Hepatocyte (in vitro differentiated cells): Measurements from ENCODE around the gene TTC6. TPM values are rescaled to one million over a fixed set of nuclear protein-coding genes. Genes with fewer than 3 reads are reported as not detected.

Experiments
- DNase-seq: peaks from one replicate; pipeline ENCODE4 v3.0.0-alpha.2; 2016; ENCODE audit warnings: low spot score
- H2AFZ ChIP-seq: fragments of 200-600 bp; sonication (generic); 2 replicates; pipeline ENCODE4 v1.6.0; 2016; ENCODE audit warnings: antibody characterized with exemption, mild to moderate bottlenecking
- H3K27ac ChIP-seq: fragments of 200-600 bp; sonication (generic); 2 replicates; pipeline ENCODE4 v1.5.1; 2016; ENCODE audit warnings: mild to moderate bottlenecking
- H3K27me3 ChIP-seq: fragments of 200-600 bp; sonication (generic); 2 replicates; pipeline ENCODE4 v1.6.1; 2016
- H3K36me3 ChIP-seq: fragments of 200-600 bp; sonication (generic); replicated peaks from 2 replicates; pipeline ENCODE4 v1.5.1; 2016; ENCODE audit warnings: low read depth; ENCODE audit not compliant: insufficient read depth
- H3K4me1 ChIP-seq: fragments of 200-600 bp; sonication (generic); 2 replicates; pipeline ENCODE4 v1.5.1; 2016; ENCODE audit warnings: mild to moderate bottlenecking, moderate library complexity; ENCODE audit not compliant: insufficient read depth
- H3K4me2 ChIP-seq: fragments of 200-600 bp; sonication (generic); 2 replicates; pipeline ENCODE4 v1.6.0; 2016
- H3K4me3 ChIP-seq: fragments of 200-600 bp; sonication (generic); 2 replicates; pipeline ENCODE4 v1.5.1; 2016; ENCODE audit warnings: mild to moderate bottlenecking
- H3K79me2 ChIP-seq: fragments of 200-600 bp; sonication (generic); 2 replicates; pipeline ENCODE4 v1.6.0; 2017; ENCODE audit warnings: mild to moderate bottlenecking
- H3K9me2 ChIP-seq: fragments of 200-600 bp; sonication (generic); replicated peaks from 2 replicates; pipeline ENCODE4 v1.6.0; 2017; ENCODE audit warnings: mild to moderate bottlenecking; ENCODE audit not compliant: insufficient read depth
- H3K9me3 ChIP-seq: fragments of 200-600 bp; sonication (generic); 2 replicates; pipeline ENCODE4 v1.5.1; 2016; ENCODE audit warnings: low read depth, mild to moderate bottlenecking
- H4K20me1 ChIP-seq: fragments of 200-600 bp; sonication (generic); 2 replicates; pipeline ENCODE4 v1.6.0; 2016; ENCODE audit warnings: mild to moderate bottlenecking; ENCODE audit not compliant: insufficient read depth, poor library complexity, severe bottlenecking
- CTCF ChIP-seq: fragments of 200-600 bp; sonication (generic); IDR thresholded peaks from 2 replicates; pipeline ENCODE4 v1.5.1; 2016; ENCODE audit warnings: antibody characterized with exemption, mild to moderate bottlenecking; ENCODE audit not compliant: poor library complexity
- EZH2 ChIP-seq: fragments of 200-600 bp; sonication (generic); IDR thresholded peaks from 2 replicates; pipeline ENCODE4 v1.6.1; 2016; ENCODE audit warnings: antibody characterized with exemption, mild to moderate bottlenecking, borderline replicate concordance
- EZH2phosphoT487 ChIP-seq: fragments of 200-600 bp; sonication (generic); IDR thresholded peaks from one replicate; pipeline ENCODE4 v1.6.1; 2018; ENCODE audit warnings: antibody characterized with exemption, mild to moderate bottlenecking, low read depth, moderate library complexity; ENCODE audit not compliant: unreplicated experiment, severe bottlenecking
- WGBS: methylation state at CpG from one replicate; pipeline ENCODE4 v1.1.6; 2016; ENCODE audit warnings: low lambda C conversion rate; ENCODE audit errors: missing lambda C conversion rate; 5-methylcytosine and 5-hydroxymethylcytosine counted together
- polyA plus RNA-seq: library from polyadenylated mRNA; unstranded; fragments of >200 nt; fragmentation: Nextera tagmentation; extraction: Ambion mirVana; gene quantifications from 2 replicates; pipeline ENCODE4 v1.2.1, GENCODE V29; 2016
- total RNA-seq: library from RNA; depleted of rRNA; stranded (reverse); fragments of >200 nt; gene quantifications from 2 replicates; pipeline ENCODE4 v1.2.3, GENCODE V29; 2014

The TTC6 gene
- total and polyA plus RNA-seq, 2 experiments from 2014 or later, result 6.4 to 20.8 TPM

- no peaks in the 10 kb centered on the region for H4K20me1 ChIP-seq
- H3K4me1 ChIP-seq, result peaks cover 16% of the 10 kb centered on the region
- H3K4me2 ChIP-seq, result peak overlapping the region; percentile 87
- no peaks in the 10 kb centered on the region for H3K36me3 ChIP-seq
- peak overlapping the region; percentile 0 for H2AFZ ChIP-seq
- TF ChIP-seq CTCF (no peak), EZH2phosphoT487 (peak; percentile 38), EZH2 (no peak)
- peak overlapping the region; percentile 15 for H3K4me3 ChIP-seq
- DNase-seq, result no peak
- peaks cover 66% of the 10 kb centered on the region for H3K27me3 ChIP-seq
- 20% methylated on average over 7 of the region's 7 CpGs for WGBS
- H3K27ac ChIP-seq, result peak overlapping the region; percentile 95
- peaks cover 66% of the 10 kb centered on the region for H3K79me2 ChIP-seq
- no peaks in the 10 kb centered on the region for H3K9me3 ChIP-seq
- no peaks in the 10 kb centered on the region for H3K9me2 ChIP-seq
Observed at GRCh38 chr14:37596790-37597472, 1.5 kb downstream of the TTC6 start.

- peaks cover 66% of the 10 kb centered on the region for H3K27me3 ChIP-seq
- no peaks in the 10 kb centered on the region for H4K20me1 ChIP-seq
- H2AFZ ChIP-seq, result no peak overlapping the region
- 20% methylated on average over 20 of the region's 20 CpGs for WGBS
- peak overlapping the region; percentile 95 for H3K27ac ChIP-seq
- peak overlapping the region; percentile 87 for H3K4me2 ChIP-seq
- DNase-seq, result peak; percentile 71
- H3K4me1 ChIP-seq, result peaks cover 16% of the 10 kb centered on the region
- peaks cover 72% of the 10 kb centered on the region for H3K79me2 ChIP-seq
- H3K9me3 ChIP-seq, result no peaks in the 10 kb centered on the region
- no peak for TF ChIP-seq EZH2phosphoT487
- peak; percentile 44 for TF ChIP-seq EZH2
- peak; percentile 45 for TF ChIP-seq CTCF
- no peaks in the 10 kb centered on the region for H3K36me3 ChIP-seq
- no peaks in the 10 kb centered on the region for H3K9me2 ChIP-seq
- H3K4me3 ChIP-seq, result peak overlapping the region; percentile 15
Observed at GRCh38 chr14:37597538-37597913, 2.1 kb downstream of the TTC6 start.

GRCh38 chr14:37597914-37598746 lies 2.7 kb downstream of the TTC6 start:
- H3K27ac ChIP-seq, result peak overlapping the region; percentile 95
- H4K20me1 ChIP-seq, result no peaks in the 10 kb centered on the region
- peak overlapping the region; percentile 87 for H3K4me2 ChIP-seq
- H3K9me2 ChIP-seq, result no peaks in the 10 kb centered on the region
- H3K4me3 ChIP-seq, result no peak overlapping the region
- H2AFZ ChIP-seq, result no peak overlapping the region
- DNase-seq, result peak; percentile 59
- peaks cover 68% of the 10 kb centered on the region for H3K79me2 ChIP-seq
- H3K36me3 ChIP-seq, result no peaks in the 10 kb centered on the region
- no peak for TF ChIP-seq EZH2phosphoT487
- TF ChIP-seq EZH2, result peak; percentile 52
- peaks cover 16% of the 10 kb centered on the region for H3K4me1 ChIP-seq
- H3K27me3 ChIP-seq, result peaks cover 64% of the 10 kb centered on the region
- WGBS, result 20% methylated on average over 48 of the region's 50 CpGs
- H3K9me3 ChIP-seq, result no peaks in the 10 kb centered on the region
